HepG2 (cell line): Measurements from ENCODE around the gene TUBA4A. TPM values are rescaled to one million over a fixed set of nuclear protein-coding genes. Genes with fewer than 3 reads are reported as not detected.

Source experiments
- CBX5 ChIP-seq: sonication (generic); formaldehyde crosslinking; IDR thresholded peaks from 2 replicates; pipeline ENCODE4 v1.4.0; 2020; ENCODE audit warnings: missing genetic modification reagents, borderline replicate concordance
- CEBPZ ChIP-seq: IDR thresholded peaks from 2 replicates; pipeline ENCODE4 v1.6.1; 2012; ENCODE audit warnings: low read length, improper control_type of control experiment
- CENPX ChIP-seq: sonication (generic); formaldehyde crosslinking; IDR thresholded peaks from 2 replicates; pipeline ENCODE4 v1.9.0; 2021; ENCODE audit warnings: mild to moderate bottlenecking, missing genetic modification reagents, moderate library complexity
- DNMT3B ChIP-seq: conservative IDR thresholded peaks from 2 replicates; pipeline ENCODE4 v1.6.1; 2016; ENCODE audit warnings: missing biosample characterization, control low read depth
- DZIP1 ChIP-seq: sonication (generic); formaldehyde crosslinking; IDR thresholded peaks from 2 replicates; pipeline ENCODE4 v1.5.0; 2020; ENCODE audit warnings: mild to moderate bottlenecking, missing genetic modification reagents
- ERF ChIP-seq: IDR thresholded peaks from 2 replicates; pipeline ENCODE4 v1.6.1; 2018; ENCODE audit warnings: missing biosample characterization, missing genetic modification reagents
- FOXA1 ChIP-seq, 2 experiments: fragments of 450-650 bp in 1 of 2; sonication (generic) in 1 of 2; formaldehyde crosslinking in 1 of 2; IDR thresholded peaks; 2 replicates each; pipeline versions ENCODE4 v1.4.0 to v1.6.1; 2016 to 2020; ENCODE audit warnings: missing genetic modification reagents in 1 of 2
- HDAC1 ChIP-seq: sonication (generic); formaldehyde crosslinking; IDR thresholded peaks from 2 replicates; pipeline ENCODE4 v1.5.1; 2020; ENCODE audit warnings: mild to moderate bottlenecking, missing genetic modification reagents
- KLF6 ChIP-seq: IDR thresholded peaks from 2 replicates; pipeline ENCODE4 v1.8.0; 2016; ENCODE audit warnings: missing biosample characterization, missing genetic modification reagents
- MEIS2 ChIP-seq: sonication (generic); formaldehyde crosslinking; IDR thresholded peaks from 2 replicates; pipeline ENCODE4 v1.9.0; 2021; ENCODE audit warnings: mild to moderate bottlenecking, missing genetic modification reagents
- PAX8 ChIP-seq: sonication (generic); formaldehyde crosslinking; IDR thresholded peaks from 2 replicates; pipeline ENCODE4 v1.8.0; 2022; ENCODE audit warnings: mild to moderate bottlenecking, missing genetic modification reagents, borderline replicate concordance
- RNF219 ChIP-seq: sonication (generic); formaldehyde crosslinking; IDR thresholded peaks from 2 replicates; pipeline ENCODE4 v1.5.0; 2020; ENCODE audit warnings: mild to moderate bottlenecking, missing genetic modification reagents
- SNAI1 ChIP-seq: sonication (generic); formaldehyde crosslinking; IDR thresholded peaks from 2 replicates; pipeline ENCODE4 v1.5.0; 2020; ENCODE audit warnings: mild to moderate bottlenecking, missing genetic modification reagents, borderline replicate concordance
- SRY ChIP-seq: sonication (generic); formaldehyde crosslinking; IDR thresholded peaks from 2 replicates; pipeline ENCODE4 v1.8.0; 2022; ENCODE audit warnings: mild to moderate bottlenecking, missing genetic modification reagents
- TERF1 ChIP-seq: sonication (generic); formaldehyde crosslinking; IDR thresholded peaks from 2 replicates; pipeline ENCODE4 v1.8.0; 2022; ENCODE audit warnings: mild to moderate bottlenecking, missing genetic modification reagents, moderate library complexity
- ZBTB7A ChIP-seq: sonication (generic); formaldehyde crosslinking; IDR thresholded peaks from 2 replicates; pipeline ENCODE4 v1.8.0; 2022; ENCODE audit warnings: mild to moderate bottlenecking, missing genetic modification reagents
- ZFP62 ChIP-seq: sonication (generic); formaldehyde crosslinking; IDR thresholded peaks from 2 replicates; pipeline ENCODE4 v1.4.0; 2020; ENCODE audit warnings: missing genetic modification reagents
- ZNF569 ChIP-seq: sonication (generic); formaldehyde crosslinking; IDR thresholded peaks from 2 replicates; pipeline ENCODE4 v1.5.0; 2020; ENCODE audit warnings: mild to moderate bottlenecking, missing genetic modification reagents, moderate library complexity, borderline replicate concordance
- polyA plus RNA-seq, 8 experiments: library from polyadenylated mRNA; depleted of rRNA in 3 of 8; stranded (reverse) in 7 of 8; unstranded in 1 of 8; fragments of >200 nt; fragmentation: Illumina TruSeq in 4 of 8; extraction: Trizol in 4 of 8; gene quantifications; 2 replicates each; pipeline versions ENCODE4 v1.2.1 to v1.2.3, GENCODE V29; 2011 to 2016; ENCODE audit warnings: low read depth in 4 of 8, missing spikeins in 1 of 8, mixed read lengths in 1 of 8; ENCODE audit not compliant: insufficient read depth in 1 of 8
- total RNA-seq, 5 experiments: library from RNA; depleted of rRNA; stranded (reverse); fragments of >200 nt; fragmentation: Illumina TruSeq; extraction: Trizol; gene quantifications; 2 replicates each; pipeline ENCODE4 v1.2.3, GENCODE V29; 2016; ENCODE audit warnings: low read depth in 1 of 5

The TUBA4A gene
- total and polyA plus RNA-seq, 2 of the 13 experiments (the other 11 are each of a cell fraction or from before 2014, with no cell fraction given), result 1.3 to 12.7 TPM

DNA sequence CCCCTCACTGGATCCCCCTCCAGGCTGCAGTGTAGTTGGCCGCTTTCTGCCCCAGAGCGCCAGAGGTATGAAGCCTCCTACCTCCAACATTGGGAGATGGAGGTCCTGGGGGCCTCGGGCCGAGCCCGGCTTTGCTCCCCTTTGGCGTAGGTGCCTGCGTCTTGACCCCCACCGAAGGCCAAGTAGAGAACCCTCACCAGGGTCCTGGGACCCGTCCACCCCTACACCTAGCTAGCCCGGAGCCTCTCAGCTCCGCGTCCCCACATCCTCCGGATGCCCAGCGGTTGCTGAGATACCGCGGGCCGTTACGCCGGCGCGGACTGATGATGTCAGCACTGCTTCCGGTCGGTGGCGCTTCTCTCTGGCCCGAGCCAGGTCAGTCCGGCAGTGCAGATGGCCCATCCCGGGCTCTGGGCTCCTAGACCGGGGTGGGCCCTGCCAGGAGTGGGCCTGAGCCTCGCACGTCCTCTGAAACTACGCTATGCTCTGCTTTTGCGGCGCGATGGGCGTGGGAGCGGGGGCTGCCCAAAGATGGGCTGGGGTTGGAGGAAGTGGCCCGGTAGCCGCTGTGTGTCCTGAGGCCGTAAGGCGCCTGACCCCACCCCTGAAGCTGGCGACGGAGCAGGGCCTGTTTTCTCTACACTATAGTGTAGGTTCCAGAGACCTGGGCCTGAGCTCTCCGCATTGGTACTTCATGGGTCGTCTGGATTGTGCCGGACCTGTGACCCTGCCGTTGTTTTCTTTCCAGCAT lies 8.4 kb downstream of the TUBA4A start, which contains the start of the genes GLB1L and STK16 (continued):
- TF ChIP-seq FOXA1 (IDR thresholded peaks at IDR 0.05) (no peak), FOXA1 (CRISPR knock-in tag; IDR thresholded peaks at IDR 0.05) (peak; percentile 56), CBX5 (CRISPR knock-in tag) (peak; percentile 79; the same call in 1 of the 2 replicates), TERF1 (CRISPR knock-in tag) (no peak), RNF219 (CRISPR knock-in tag) (no peak), SRY (CRISPR knock-in tag) (peak; percentile 96; the same call in 1 of the 2 replicates), KLF6 (CRISPR knock-in tag) (peak; percentile 97), ZNF569 (CRISPR knock-in tag) (no peak), ZBTB7A (CRISPR knock-in tag) (peak; percentile 22; the same call in 1 of the 2 replicates), HDAC1 (peak; percentile 100), CEBPZ (no peak), SNAI1 (CRISPR knock-in tag) (peak; percentile 72; the same call in 1 of the 2 replicates), DZIP1 (CRISPR knock-in tag) (0 out of 2 replicates have a peak, but pooled peaks have one; percentile 71), ERF (CRISPR knock-in tag) (peak; percentile 95), MEIS2 (CRISPR knock-in tag) (peak; percentile 55; the same call in 1 of the 2 replicates), ZFP62 (CRISPR knock-in tag) (no peak; the same call in 1 of the 2 replicates), CENPX (CRISPR knock-in tag) (no peak), PAX8 (CRISPR knock-in tag) (peak; percentile 92), DNMT3B (CRISPR knock-in tag) (peak; percentile 90; the same call in 1 of the 2 replicates)
